ENCODE measurements around the gene ADAMTS19. TPM values are rescaled to one million over a fixed set of nuclear protein-coding genes. Genes with fewer than 3 reads are reported as not detected.
"Not testable (repeated sequence)": the region's sequence is repeated elsewhere in the genome, so short reads cannot be mapped to it uniquely, and the experiment has no call there.

Gene ADAMTS19
- total RNA-seq, 4 donors from 2014 or later, result not detected

DNA sequence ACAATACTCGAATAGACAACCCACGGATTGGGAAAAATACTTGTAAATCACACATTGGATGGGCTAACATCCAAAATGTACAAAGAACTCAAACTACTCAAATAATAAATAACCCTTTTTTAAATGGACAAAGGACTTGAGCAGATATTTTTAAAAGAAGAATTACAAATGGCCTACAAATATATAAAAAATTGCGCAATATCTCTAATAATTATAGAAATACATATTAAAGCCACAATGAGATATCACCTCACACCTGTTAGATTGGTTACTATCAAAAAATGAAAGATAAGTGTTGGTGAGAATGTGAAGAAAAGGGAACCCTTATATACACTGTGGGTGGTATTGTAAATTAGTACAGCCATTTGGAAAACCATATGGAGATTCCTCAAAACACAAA is 40.8 kb upstream of the ADAMTS19 start:
- no peak for DNase-seq
- H3K4me3 ChIP-seq (replicated peaks in 1 of 3), result no peak overlapping the region
- TF ChIP-seq POLR2A (IDR thresholded peaks at IDR 0.05), result no peak
- TF ChIP-seq, protein P1, sequence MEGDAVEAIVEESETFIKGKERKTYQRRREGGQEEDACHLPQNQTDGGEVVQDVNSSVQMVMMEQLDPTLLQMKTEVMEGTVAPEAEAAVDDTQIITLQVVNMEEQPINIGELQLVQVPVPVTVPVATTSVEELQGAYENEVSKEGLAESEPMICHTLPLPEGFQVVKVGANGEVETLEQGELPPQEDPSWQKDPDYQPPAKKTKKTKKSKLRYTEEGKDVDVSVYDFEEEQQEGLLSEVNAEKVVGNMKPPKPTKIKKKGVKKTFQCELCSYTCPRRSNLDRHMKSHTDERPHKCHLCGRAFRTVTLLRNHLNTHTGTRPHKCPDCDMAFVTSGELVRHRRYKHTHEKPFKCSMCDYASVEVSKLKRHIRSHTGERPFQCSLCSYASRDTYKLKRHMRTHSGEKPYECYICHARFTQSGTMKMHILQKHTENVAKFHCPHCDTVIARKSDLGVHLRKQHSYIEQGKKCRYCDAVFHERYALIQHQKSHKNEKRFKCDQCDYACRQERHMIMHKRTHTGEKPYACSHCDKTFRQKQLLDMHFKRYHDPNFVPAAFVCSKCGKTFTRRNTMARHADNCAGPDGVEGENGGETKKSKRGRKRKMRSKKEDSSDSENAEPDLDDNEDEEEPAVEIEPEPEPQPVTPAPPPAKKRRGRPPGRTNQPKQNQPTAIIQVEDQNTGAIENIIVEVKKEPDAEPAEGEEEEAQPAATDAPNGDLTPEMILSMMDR (IDR thresholded peaks at IDR 0.05), result no peak
- no peak overlapping the region for H3K27ac ChIP-seq
- H3K36me3 ChIP-seq, result no peaks in the 10 kb centered on the region
- WGBS, 2 donors, result 70 to 81% methylated on average over 3 of the region's 3 CpGs
- intact Hi-C loops (cut with DNase I), result no loop called here
- H3K4me1 ChIP-seq, result no peaks in the 10 kb centered on the region
- H3K9me3 ChIP-seq, result no peaks in the 10 kb centered on the region
- no peaks in the 10 kb centered on the region for H3K27me3 ChIP-seq

DNA sequence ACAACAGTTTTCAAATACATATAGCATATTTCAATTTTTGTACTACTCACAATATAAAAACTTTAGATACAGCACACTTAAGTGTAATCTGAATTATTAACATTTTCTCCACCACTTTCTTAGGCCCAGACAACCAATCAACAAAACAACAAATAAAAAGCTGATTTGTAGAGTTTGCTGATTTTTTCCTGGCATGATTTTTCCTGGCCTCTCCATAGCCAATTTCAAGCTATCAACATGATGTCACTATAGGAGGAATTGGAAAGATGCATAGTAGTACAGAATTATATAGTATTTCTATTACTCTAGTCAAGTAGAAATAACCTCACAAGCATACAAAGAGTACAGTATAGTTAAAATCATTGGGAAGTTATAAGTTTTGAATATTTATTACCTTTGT is 35.1 kb upstream of the ADAMTS19 start:
- no peak overlapping the region for H3K4me3 ChIP-seq (replicated peaks in 1 of 3)
- H3K9me3 ChIP-seq, result no peaks in the 10 kb centered on the region
- intact Hi-C loops (cut with DNase I), result no loop called here
- H3K4me1 ChIP-seq, result no peaks in the 10 kb centered on the region
- TF ChIP-seq, protein P1 (IDR thresholded peaks at IDR 0.05), result no peak
- TF ChIP-seq POLR2A (IDR thresholded peaks at IDR 0.05), result no peak
- no peaks in the 10 kb centered on the region for H3K27me3 ChIP-seq
- no peaks in the 10 kb centered on the region for H3K36me3 ChIP-seq
- DNase-seq, result no peak
- H3K27ac ChIP-seq, result no peak overlapping the region

DNA sequence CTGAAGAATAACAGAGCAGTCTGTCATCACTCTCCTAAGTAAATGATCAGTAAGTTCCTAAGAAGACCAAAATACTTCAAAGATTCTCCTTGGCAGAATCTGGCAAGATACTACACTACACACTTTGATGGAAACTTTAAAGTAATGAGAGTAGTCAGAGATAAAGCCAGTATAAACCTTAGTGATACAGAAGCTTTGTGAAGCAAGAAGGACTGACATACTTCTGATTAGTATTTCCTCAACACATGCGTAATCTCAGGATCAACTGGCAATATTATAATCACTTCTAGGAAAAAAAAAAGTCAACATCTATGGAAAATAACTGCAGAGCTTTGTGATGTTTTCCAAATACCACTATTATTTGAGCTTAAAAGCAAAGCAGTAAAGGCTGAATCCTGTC is 34.0 kb upstream of the ADAMTS19 start:
- H3K9me3 ChIP-seq, result no peaks in the 10 kb centered on the region
- no peak for TF ChIP-seq POLR2A (IDR thresholded peaks at IDR 0.05)
- TF ChIP-seq, protein P1 (IDR thresholded peaks at IDR 0.05), result no peak
- H3K4me3 ChIP-seq (replicated peaks in 1 of 3), result no peak overlapping the region
- WGBS, 2 donors, result 84 to 93% methylated on average over 1 of the region's 1 CpG
- no peaks in the 10 kb centered on the region for H3K36me3 ChIP-seq
- no peak for DNase-seq
- no peaks in the 10 kb centered on the region for H3K27me3 ChIP-seq
- H3K27ac ChIP-seq, result no peak overlapping the region
- intact Hi-C loops (cut with DNase I), result no loop called here
- no peaks in the 10 kb centered on the region for H3K4me1 ChIP-seq

DNA sequence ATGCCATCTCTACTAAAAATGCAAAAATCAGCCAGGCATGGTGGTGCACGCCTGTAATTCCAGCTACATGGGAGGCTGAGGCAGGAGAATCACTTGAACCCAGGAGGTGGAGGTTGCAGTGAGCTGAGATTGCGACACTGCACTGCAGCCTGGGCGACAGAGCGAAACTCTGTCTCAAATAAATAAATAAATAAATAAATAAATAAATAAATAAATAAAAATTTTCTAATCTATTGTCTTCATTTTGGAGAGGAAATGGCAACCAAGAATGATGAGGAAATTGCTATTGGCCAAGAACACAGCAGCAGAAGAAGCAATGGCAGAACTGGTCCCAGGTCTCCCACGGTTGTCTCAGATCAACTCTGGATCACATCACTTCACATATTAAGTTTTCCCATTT is 31.5 kb upstream of the ADAMTS19 start:
- H3K36me3 ChIP-seq; H3K27ac ChIP-seq; intact Hi-C loops (cut with DNase I); DNase-seq; H3K4me1 ChIP-seq; H3K27me3 ChIP-seq; H3K4me3 ChIP-seq (replicated peaks in 1 of 3); H3K9me3 ChIP-seq: not testable (repeated sequence)
- 94 to 95% methylated on average over 5 of the region's 5 CpGs for WGBS, 2 donors

DNA sequence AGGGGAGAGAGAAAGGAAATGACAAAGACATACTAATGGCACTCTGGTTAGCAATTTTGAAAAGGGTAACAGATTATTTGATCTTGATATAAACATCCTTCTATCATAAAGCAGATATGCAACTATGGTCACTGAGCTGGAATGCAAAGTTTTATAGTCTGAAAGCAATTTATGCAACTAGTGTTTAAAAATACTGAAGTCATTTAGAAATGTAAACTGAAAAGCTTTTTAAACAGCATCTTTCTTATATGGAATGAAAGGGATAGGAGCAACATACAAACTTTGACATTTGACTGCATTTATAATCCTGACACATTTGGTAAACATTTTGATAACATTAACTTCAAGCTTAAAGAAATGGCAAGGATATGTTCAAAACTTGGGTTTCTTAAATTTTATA is 28.7 kb upstream of the ADAMTS19 start:
- no peak for DNase-seq
- Histone ChIP-seq H3K27ac (no peak overlapping the region), H3K4me1 (no peaks in the 10 kb centered on the region), H3K27me3 (no peaks in the 10 kb centered on the region), H3K9me3 (no peaks in the 10 kb centered on the region), H3K4me3 (replicated peaks in 1 of 3) (no peak overlapping the region), H3K36me3 (no peaks in the 10 kb centered on the region)
- TF ChIP-seq, protein P1 (IDR thresholded peaks at IDR 0.05), result no peak
- no peak for TF ChIP-seq POLR2A (IDR thresholded peaks at IDR 0.05)
- intact Hi-C loops (cut with DNase I), result no loop called here

DNA sequence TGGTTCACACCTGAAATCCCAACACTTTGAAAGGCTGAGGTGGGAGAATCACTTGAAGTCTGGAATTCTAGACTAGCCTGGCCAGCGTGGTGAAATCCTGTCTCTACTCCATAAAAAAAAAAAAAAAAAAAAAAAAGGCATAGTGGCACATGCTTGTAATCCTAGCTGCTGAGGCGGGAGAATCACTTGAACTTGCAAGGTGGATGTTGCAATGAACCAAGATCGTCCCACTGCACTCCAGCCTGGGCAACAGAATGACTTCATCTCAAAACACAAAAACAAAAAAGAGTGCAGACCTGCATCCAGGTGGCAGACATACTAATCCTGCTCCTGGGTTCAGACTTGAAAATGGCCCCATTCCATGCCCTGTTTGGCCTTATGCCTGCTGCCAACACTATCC is 21.8 kb upstream of the ADAMTS19 start:
- Histone ChIP-seq H3K9me3 (no peaks in the 10 kb centered on the region), H3K36me3 (no peaks in the 10 kb centered on the region), H3K27me3 (no peaks in the 10 kb centered on the region), H3K4me1 (no peaks in the 10 kb centered on the region), H3K4me3 (replicated peaks in 1 of 3) (no peak overlapping the region), H3K27ac (no peak overlapping the region)
- WGBS, 2 donors, result 51 to 60% methylated on average over 3 of the region's 3 CpGs
- no peak for DNase-seq
- intact Hi-C loops (cut with DNase I), result no loop called here
- TF ChIP-seq POLR2A (IDR thresholded peaks at IDR 0.05), result no peak
- TF ChIP-seq, protein P1 (IDR thresholded peaks at IDR 0.05), result no peak
